IMR-90 (cell line): ENCODE results near the gene SYTL3.
"Not testable (repeated sequence)": the region's sequence is repeated elsewhere in the genome, so short reads cannot be mapped to it uniquely, and the experiment has no call there.

Source experiments
- BHLHE40 ChIP-seq: fragments of 150-350 bp; IDR thresholded peaks from 2 replicates; pipeline ENCODE4 v1.6.1; 2016; ENCODE audit warnings: mild to moderate bottlenecking, low read depth, low read length
- CHD1 ChIP-seq: IDR thresholded peaks from 2 replicates; pipeline ENCODE4 v1.6.1; 2012; ENCODE audit warnings: low read depth, low read length, improper control_type of control experiment
- CTCF ChIP-seq: conservative IDR thresholded peaks from 2 replicates; pipeline ENCODE4 v1.5.1; 2012; ENCODE audit warnings: mild to moderate bottlenecking, low read depth, low read length, improper control_type of control experiment
- MAFK ChIP-seq: IDR thresholded peaks from 2 replicates; pipeline ENCODE4 v1.6.1; 2012; ENCODE audit warnings: low read depth, low read length, improper control_type of control experiment
- MAZ ChIP-seq: IDR thresholded peaks from 2 replicates; pipeline ENCODE4 v1.6.1; 2012; ENCODE audit warnings: low read depth, mild to moderate bottlenecking, low read length, improper control_type of control experiment, moderate library complexity, borderline replicate concordance
- MXI1 ChIP-seq: IDR thresholded peaks from 2 replicates; pipeline ENCODE4 v1.6.1; 2012; ENCODE audit warnings: low read depth, mild to moderate bottlenecking, low read length, moderate library complexity, borderline replicate concordance
- POLR2A ChIP-seq: IDR thresholded peaks from 2 replicates; pipeline ENCODE4 v1.6.1; 2012; ENCODE audit warnings: mild to moderate bottlenecking, low read depth, low read length
- RAD21 ChIP-seq: IDR thresholded peaks from 2 replicates; pipeline ENCODE4 v1.6.1; 2012; ENCODE audit warnings: low read length, improper control_type of control experiment
- RCOR1 ChIP-seq: IDR thresholded peaks from 2 replicates; pipeline ENCODE4 v1.6.1; 2012; ENCODE audit warnings: mild to moderate bottlenecking, low read length, improper control_type of control experiment; ENCODE audit not compliant: insufficient replicate concordance
- RFX5 ChIP-seq: IDR thresholded peaks from 2 replicates; pipeline ENCODE4 v1.8.0; 2012; ENCODE audit warnings: low read depth, mild to moderate bottlenecking, low read length, moderate library complexity
- SMC3 ChIP-seq: fragments of 150-350 bp; IDR thresholded peaks from 2 replicates; pipeline ENCODE4 v1.6.1; 2016; ENCODE audit warnings: low read depth, mild to moderate bottlenecking, antibody characterized with exemption, low read length, moderate library complexity
- USF2 ChIP-seq: fragments of 150-350 bp; IDR thresholded peaks from 2 replicates; pipeline ENCODE4 v1.6.1; 2017; ENCODE audit warnings: mild to moderate bottlenecking, antibody characterized with exemption, low read length, low read depth

GRCh38 chr6:158651981-158652737, 2.3 kb downstream of the SYTL3 start:
- TF ChIP-seq BHLHE40, CTCF, MAZ, SMC3, POLR2A, CHD1, RCOR1, RFX5, RAD21, MAFK, USF2, MXI1: not testable (repeated sequence)
